Uterus (tissue), 2 donors: ENCODE results near the gene LCN10.

Experiments
- POLR2A ChIP-seq, 2 donors: fragments of 450-650 bp; IDR thresholded peaks; one replicate each; pipeline ENCODE4 v1.6.1; 2016; ENCODE audit warnings: antibody characterized with exemption in 2 of 2, mild to moderate bottlenecking in 1 of 2, moderate library complexity in 1 of 2
- TF ChIP-seq, protein P1 (sequence below), 4 experiments: fragments of 200-600 bp in 2 of 4; fragments of 450-650 bp in 2 of 4; sonication (generic) in 2 of 4; IDR thresholded peaks; one replicate each; pipeline ENCODE4 v1.5.1; 2016 to 2019; ENCODE audit warnings: antibody characterized with exemption in 4 of 4, mild to moderate bottlenecking in 2 of 4, moderate library complexity in 1 of 4

DNA sequence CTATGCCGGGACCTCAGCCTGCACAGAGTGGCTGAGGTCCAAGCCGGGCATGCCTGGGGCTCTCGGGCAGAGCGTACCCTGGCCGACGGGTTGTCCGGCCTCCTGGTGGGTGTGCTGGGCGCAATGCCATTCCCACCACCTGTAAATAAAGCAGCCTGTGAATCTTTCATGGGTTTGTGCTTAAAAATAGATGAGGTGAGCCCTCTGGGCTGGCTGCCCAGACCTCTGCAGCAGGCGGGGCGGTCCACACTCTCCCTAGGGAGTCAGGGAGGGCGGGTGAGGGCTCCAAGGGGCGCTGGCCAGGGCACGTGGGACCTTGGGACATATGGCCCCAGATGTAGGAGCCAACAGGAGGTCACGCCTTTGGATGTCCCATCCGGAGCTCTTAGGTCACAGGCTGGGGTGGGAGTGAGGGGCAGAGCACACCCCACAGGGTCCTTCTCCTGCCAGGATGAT, 51.9 kb downstream of the LCN10 start:
- TF ChIP-seq POLR2A (IDR thresholded peaks at IDR 0.05): no peak
- TF ChIP-seq, protein P1, sequence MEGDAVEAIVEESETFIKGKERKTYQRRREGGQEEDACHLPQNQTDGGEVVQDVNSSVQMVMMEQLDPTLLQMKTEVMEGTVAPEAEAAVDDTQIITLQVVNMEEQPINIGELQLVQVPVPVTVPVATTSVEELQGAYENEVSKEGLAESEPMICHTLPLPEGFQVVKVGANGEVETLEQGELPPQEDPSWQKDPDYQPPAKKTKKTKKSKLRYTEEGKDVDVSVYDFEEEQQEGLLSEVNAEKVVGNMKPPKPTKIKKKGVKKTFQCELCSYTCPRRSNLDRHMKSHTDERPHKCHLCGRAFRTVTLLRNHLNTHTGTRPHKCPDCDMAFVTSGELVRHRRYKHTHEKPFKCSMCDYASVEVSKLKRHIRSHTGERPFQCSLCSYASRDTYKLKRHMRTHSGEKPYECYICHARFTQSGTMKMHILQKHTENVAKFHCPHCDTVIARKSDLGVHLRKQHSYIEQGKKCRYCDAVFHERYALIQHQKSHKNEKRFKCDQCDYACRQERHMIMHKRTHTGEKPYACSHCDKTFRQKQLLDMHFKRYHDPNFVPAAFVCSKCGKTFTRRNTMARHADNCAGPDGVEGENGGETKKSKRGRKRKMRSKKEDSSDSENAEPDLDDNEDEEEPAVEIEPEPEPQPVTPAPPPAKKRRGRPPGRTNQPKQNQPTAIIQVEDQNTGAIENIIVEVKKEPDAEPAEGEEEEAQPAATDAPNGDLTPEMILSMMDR (IDR thresholded peaks at IDR 0.05): no peak
